D721Med (cell line): Measurements from ENCODE around the gene SEMA3E.
"Not testable (repeated sequence)": the region's sequence is repeated elsewhere in the genome, so short reads cannot be mapped to it uniquely, and the experiment has no call there.

Experiments used
- DNase-seq: peaks from one replicate; pipeline ENCODE4 v3.0.0; 2011; ENCODE audit warnings: low spot score; ENCODE audit not compliant: insufficient read length
- FAIRE-seq: peaks from 2 replicates; lab custom pipeline; 2011; peaks lifted over from hg19 to GRCh38; lab: Jason Lieb, UNC
- TF ChIP-seq, protein P1 (sequence below): IDR thresholded peaks from 2 replicates; pipeline ENCODE4 v1.5.1; 2012; ENCODE audit warnings: mild to moderate bottlenecking, control low read depth; ENCODE audit not compliant: insufficient read depth; ENCODE audit errors: missing control alignments

Gene SEMA3E

DNA sequence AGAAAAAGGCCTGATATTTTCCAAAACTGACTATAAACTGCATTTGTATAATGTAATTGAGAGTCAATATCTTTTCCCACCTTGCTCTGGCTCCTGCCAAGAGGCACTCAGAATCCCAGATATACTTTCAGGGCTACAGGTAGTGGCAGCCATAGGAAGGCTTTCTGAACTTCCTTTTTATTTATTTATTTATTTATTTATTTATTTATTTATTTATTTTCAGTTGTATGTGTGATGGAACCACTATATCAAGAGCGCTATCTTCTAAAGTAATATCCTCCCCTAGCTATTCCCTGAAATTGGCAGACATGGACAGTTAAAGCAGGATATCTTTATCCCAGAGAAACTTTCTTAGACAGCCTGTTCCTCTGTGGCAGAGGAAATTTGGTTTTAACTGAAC lies 86.7 kb downstream of the SEMA3E start:
- TF ChIP-seq, protein P1, sequence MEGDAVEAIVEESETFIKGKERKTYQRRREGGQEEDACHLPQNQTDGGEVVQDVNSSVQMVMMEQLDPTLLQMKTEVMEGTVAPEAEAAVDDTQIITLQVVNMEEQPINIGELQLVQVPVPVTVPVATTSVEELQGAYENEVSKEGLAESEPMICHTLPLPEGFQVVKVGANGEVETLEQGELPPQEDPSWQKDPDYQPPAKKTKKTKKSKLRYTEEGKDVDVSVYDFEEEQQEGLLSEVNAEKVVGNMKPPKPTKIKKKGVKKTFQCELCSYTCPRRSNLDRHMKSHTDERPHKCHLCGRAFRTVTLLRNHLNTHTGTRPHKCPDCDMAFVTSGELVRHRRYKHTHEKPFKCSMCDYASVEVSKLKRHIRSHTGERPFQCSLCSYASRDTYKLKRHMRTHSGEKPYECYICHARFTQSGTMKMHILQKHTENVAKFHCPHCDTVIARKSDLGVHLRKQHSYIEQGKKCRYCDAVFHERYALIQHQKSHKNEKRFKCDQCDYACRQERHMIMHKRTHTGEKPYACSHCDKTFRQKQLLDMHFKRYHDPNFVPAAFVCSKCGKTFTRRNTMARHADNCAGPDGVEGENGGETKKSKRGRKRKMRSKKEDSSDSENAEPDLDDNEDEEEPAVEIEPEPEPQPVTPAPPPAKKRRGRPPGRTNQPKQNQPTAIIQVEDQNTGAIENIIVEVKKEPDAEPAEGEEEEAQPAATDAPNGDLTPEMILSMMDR, result no peak
- DNase-seq (no peak), FAIRE-seq (no peak)

DNA sequence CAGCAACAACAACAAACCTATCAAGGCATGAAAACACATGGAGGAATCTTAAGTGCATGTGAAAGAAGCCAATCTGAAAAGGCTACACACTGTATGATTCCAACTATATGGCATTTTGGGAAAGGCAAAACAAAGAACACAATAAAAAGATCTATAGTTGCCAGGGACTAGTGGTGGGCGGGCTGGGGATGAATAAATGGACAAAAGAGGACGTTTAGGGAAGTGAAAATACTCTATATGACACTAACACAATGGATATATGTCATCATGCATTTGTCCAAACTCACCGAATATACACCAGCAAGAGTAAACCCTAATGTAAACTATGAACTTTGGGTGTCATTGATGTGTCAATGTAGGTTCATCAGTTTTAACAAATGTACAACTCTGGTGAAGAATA lies 89.1 kb downstream of the SEMA3E start:
- DNase-seq (no peak), FAIRE-seq (no peak)
- TF ChIP-seq, protein P1, result no peak

DNA sequence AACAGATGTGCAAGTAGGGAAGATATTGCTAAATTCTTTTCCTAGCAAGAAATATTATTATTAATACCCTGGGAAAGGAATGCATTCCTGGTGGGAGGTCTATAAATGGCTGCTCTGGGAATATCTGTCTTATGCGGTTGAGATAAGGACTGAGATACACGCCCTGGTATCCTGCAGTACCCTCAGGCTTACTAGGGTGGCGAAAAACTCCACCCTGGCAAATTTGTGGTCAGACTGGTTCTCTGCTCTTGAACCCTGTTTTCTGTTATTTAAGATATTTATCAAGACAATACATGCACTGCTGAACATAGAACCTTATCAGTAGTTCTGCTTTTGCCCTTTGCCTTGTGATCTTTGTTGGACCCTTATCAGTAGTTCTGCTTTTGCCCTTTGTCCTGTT lies 96.4 kb downstream of the SEMA3E start:
- not testable (repeated sequence) for FAIRE-seq, DNase-seq

DNA sequence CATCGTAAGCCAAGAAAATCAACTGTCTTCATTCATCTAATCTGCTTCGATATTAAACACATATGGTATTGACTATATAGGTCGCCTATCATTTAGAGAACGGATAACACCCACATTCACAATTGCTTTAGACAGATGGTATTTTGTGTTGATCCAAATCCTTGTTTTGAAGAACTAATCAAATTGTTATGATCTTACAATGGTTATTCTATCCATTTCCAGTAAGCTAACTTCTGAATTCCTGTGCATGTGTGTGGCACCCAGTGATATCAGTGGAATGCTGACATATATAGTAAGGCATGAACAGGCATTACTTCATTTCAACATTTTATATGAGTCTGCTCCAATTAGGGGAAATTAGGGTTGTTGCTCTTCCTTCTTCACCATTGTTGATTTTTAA lies 98.8 kb downstream of the SEMA3E start:
- no peak for FAIRE-seq
- TF ChIP-seq, protein P1, result no peak
- DNase-seq, result no peak

DNA sequence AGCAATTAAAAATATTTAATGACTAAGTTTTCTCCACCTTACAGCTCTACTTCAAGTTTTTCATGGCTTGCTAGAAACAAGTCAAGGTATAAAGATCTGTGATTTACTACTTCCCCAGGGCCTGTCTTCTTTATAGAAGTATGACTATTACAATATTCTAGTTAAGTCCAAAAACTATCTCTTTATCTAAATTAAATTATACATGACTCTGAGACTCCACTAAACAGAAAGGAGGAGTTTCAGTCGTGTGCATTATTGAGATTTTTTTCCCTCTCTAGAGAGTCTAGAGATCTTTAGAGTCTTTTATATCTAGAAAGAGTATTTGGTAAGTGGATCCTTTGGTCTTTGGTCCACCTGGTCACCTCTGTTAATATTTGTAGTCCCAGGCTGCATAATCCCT lies 100.7 kb downstream of the SEMA3E start:
- FAIRE-seq (no peak), DNase-seq (no peak)
- TF ChIP-seq, protein P1, result no peak

DNA sequence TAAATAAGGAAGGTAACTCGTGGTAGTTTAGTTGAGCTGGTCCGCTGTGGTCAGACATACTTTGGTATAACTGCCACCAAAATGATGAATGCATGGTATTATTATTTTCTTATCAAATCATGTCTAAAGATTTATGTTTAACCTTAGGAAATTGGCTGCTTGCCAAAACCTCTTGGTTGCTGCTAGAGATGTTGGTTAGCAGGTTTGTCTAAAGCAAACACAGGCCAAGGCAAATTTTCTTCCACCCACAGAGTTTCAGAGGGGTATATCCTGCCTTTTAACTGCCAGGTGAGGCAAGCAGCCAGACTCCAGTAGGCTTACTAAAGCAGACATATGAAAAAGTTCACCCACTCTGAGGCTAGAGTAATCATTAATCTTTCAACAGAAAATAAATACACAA lies 101.4 kb downstream of the SEMA3E start:
- DNase-seq (no peak), FAIRE-seq (no peak)
- TF ChIP-seq, protein P1, result no peak

DNA sequence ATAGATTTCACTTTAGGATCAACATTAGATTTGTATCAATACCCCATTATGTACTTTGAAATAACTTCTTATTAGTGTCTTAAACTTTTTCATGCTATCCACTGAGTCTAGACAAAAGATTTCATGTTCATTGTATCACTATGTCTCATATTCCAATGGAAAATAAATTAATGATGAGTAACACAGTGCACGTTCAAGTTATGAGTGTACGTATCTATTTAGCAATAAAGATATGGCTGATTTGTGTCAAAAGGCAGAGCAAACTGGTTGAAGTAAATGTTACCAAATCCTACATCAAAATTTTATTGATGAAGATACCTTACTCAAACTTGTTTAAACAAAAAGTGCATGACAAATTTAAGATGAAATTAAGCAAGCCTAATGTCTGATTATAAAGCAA lies 102.4 kb downstream of the SEMA3E start:
- DNase-seq, result no peak
- FAIRE-seq, result no peak
- TF ChIP-seq, protein P1, result no peak

DNA sequence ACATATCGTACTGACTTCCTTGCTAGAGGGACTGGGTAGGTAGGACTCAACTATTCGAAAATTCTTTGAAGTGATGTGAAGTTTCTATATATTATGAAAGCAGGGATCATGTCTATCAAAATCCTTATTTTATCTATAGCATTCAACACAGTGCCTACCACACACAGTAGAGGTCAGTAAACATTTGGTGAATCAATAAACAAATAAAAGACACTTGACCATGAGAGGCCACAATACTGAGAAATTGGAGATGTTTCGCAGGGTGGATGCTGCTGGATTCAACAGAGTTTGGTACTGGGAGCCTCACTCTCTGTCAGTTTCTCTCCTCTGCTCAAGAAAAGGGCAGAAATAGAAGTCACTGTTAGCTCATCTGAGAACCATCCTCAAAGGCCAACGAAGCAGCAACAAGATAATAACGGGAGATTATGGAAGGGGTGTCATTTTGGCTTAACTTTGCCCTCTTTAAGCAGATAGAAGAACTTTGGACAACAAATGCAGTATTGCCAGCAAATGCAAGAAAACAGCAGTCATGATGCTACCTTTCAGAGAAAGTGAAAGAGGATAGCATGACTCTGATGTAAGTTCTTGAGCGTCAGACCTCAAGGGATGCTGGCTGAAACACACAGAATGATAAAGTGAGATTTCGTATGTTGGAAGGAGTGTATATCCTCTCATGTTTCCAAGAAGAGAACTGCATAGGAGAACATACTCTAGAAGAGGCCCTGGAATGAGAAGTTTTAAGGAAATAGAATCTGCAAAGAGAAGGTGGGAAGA lies 107.6 kb downstream of the SEMA3E start:
- FAIRE-seq (no peak), DNase-seq (no peak)
- TF ChIP-seq, protein P1, result no peak
